Caco-2 (cell line): ENCODE measurements around the gene RPL4. TPM values are rescaled to one million over a fixed set of nuclear protein-coding genes. Genes with fewer than 3 reads are reported as not detected.

ENCODE experiments used
- BruUV-seq: library from RNA; stranded (reverse); fragments of 400-500 nt; replicated peaks from 2 replicates; lab custom pipeline; 2021; lab: Mats Ljungman, UMichigan
- CTCF ChIA-PET: fragments of 300-600 bp; sonication (Branson Sonifier 250); formaldehyde crosslinking; loops from one replicate; lab custom pipeline; 2022; ENCODE audit warnings: antibody characterized with exemption; lab: Charles Lee
- POLR2A ChIA-PET: fragments of 300-600 bp; sonication (Branson Sonifier 250); formaldehyde crosslinking; loops from one replicate; lab custom pipeline; 2022; ENCODE audit warnings: antibody characterized with exemption; lab: Charles Lee
- DNase-seq, 2 experiments: peaks; one replicate each; pipeline versions ENCODE4 v3.0.0 to v3.0.0-alpha.2; 2020 to 2022
- H3K27me3 ChIP-seq: replicated peaks from 2 replicates; pipeline ENCODE4 v1.6.0; 2011; ENCODE audit warnings: low read length; ENCODE audit not compliant: control insufficient read depth, insufficient read depth
- H3K36me3 ChIP-seq: 2 replicates; pipeline ENCODE4 v1.5.1; 2011; ENCODE audit warnings: low read length; ENCODE audit not compliant: control insufficient read depth, insufficient read depth
- H3K4me1 ChIP-seq: fragments of 250-450 bp; sonication (Bioruptor Pico); 2 replicates; pipeline ENCODE4 v1.5.1; 2020; ENCODE audit warnings: mild to moderate bottlenecking
- H3K4me3 ChIP-seq: 2 replicates; pipeline ENCODE4 v1.5.1; 2011; ENCODE audit warnings: low read depth, mild to moderate bottlenecking, control low read depth, low read length
- H3K9me3 ChIP-seq: fragments of 250-450 bp; sonication (Bioruptor Pico); 2 replicates; pipeline ENCODE4 v1.5.1; 2020; ENCODE audit warnings: mild to moderate bottlenecking, moderate library complexity
- H3K27ac Mint-ChIP-seq: one replicate; pipeline ENCODE4 v1.8.0; 2022; ENCODE audit warnings: mixed read lengths; ENCODE audit not compliant: unreplicated experiment
- H3K27me3 Mint-ChIP-seq: one replicate; pipeline ENCODE4 v1.8.0; 2022; ENCODE audit warnings: mixed read lengths; ENCODE audit not compliant: insufficient read depth, unreplicated experiment
- H3K36me3 Mint-ChIP-seq: one replicate; pipeline ENCODE4 v1.8.0; 2022; ENCODE audit warnings: mild to moderate bottlenecking, mixed read lengths; ENCODE audit not compliant: insufficient read depth, unreplicated experiment
- H3K4me1 Mint-ChIP-seq: one replicate; pipeline ENCODE4 v1.8.0; 2022; ENCODE audit warnings: low read depth, mixed read lengths; ENCODE audit not compliant: unreplicated experiment
- H3K4me3 Mint-ChIP-seq: one replicate; pipeline ENCODE4 v1.8.0; 2022; ENCODE audit warnings: mild to moderate bottlenecking, moderate library complexity, mixed read lengths; ENCODE audit not compliant: unreplicated experiment
- H3K9me3 Mint-ChIP-seq: one replicate; pipeline ENCODE4 v1.8.0; 2022; ENCODE audit warnings: mixed read lengths; ENCODE audit not compliant: unreplicated experiment
- CTCF ChIP-seq, 2 experiments: fragments of 200-600 bp in 1 of 2; IDR thresholded peaks; 1 replicate in 1 of 2; 2 replicates in 1 of 2; pipeline versions ENCODE4 v1.5.1 to v1.8.0; 2011 to 2022; ENCODE audit warnings: antibody characterized with exemption in 1 of 2, control low read depth in 1 of 2, inconsistent platforms in 1 of 2, low read depth in 1 of 2, low read length in 1 of 2, mild to moderate bottlenecking in 1 of 2, moderate library complexity in 1 of 2; ENCODE audit not compliant: insufficient read depth in 1 of 2, severe bottlenecking in 1 of 2, unreplicated experiment in 1 of 2
- intact Hi-C: fragments of 100-400 bp; cut with micrococcal nuclease; formaldehyde crosslinking; loops from one replicate; pipeline ENCODE4 v1.10.0; 2022; ENCODE audit not compliant: unreplicated experiment
- total RNA-seq: library from RNA; stranded (reverse); gene quantifications from 2 replicates; pipeline ENCODE4 v1.2.3, GENCODE V29; 2022

The RPL4 gene
- total RNA-seq, 1 experiment from 2014 or later: 3,102 TPM

GRCh38 chr15:66482539-66482938 lies 22.1 kb downstream of the RPL4 start:
- Mint-ChIP-seq H3K4me3 (no peak overlapping the region), H3K9me3 (no peaks in the 10 kb centered on the region), H3K36me3 (peaks cover 44% of the 10 kb centered on the region), H3K4me1 (no peaks in the 10 kb centered on the region), H3K27me3 (no peaks in the 10 kb centered on the region), H3K27ac (no peak overlapping the region)
- H3K4me1 ChIP-seq: no peaks in the 10 kb centered on the region
- BruUV-seq: no TSS peak
- CTCF ChIA-PET: no interaction called here
- TF ChIP-seq CTCF (IDR thresholded peaks at IDR 0.05; ENCODE audit: insufficient read depth in 1 of 2, low read depth in 1 of 2, low read length in 1 of 2, severe bottlenecking in 1 of 2, unreplicated experiment in 1 of 2): no peak
- H3K27me3 ChIP-seq: no peaks in the 10 kb centered on the region
- no peaks in the 10 kb centered on the region for H3K9me3 ChIP-seq
- no peak for DNase-seq
- no peaks in the 10 kb centered on the region; the same call in 1 of the 2 replicates for H3K36me3 ChIP-seq
- no peak overlapping the region for H3K4me3 ChIP-seq
- intact Hi-C loops: no loop called here
- POLR2A ChIA-PET: no interaction called here

DNA sequence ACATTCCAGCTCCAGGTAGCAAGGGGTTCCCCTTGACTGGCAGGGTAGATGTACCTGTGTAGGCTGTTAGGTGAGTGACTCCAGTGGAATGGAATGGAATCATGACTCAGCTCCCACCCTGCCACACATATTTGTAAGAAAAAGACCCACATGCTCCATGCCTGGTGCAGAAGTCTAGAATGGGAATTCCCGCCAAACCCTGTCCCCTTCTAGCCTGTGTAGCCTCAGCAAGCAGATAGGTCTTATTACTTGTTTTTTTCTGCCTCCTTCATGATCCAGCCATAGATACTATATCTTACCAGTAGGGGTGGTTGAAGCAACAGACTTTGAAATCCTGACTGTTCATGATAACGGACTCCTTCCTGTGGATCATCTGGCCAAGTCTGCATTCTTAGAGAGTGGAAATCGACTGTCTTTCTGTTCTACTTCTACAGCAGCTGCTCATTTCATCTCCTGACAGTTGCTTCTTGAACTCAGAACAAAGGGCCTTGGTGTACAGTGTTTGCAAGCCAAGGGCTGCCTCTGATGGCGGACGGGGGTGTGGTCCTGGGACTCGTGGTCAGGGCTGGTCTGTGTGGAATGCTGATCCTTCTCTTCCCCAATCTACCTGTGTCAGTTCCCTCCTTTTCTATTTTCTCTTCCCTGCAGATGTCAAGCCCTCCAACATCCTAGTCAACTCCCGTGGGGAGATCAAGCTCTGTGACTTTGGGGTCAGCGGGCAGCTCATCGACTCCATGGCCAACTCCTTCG lies 23.4 kb downstream of the RPL4 start:
- ChIA-PET CTCF (no interaction called here), POLR2A (no interaction called here)
- H3K9me3 ChIP-seq: no peaks in the 10 kb centered on the region
- Mint-ChIP-seq H3K36me3 (peaks cover 33% of the 10 kb centered on the region), H3K27me3 (no peaks in the 10 kb centered on the region), H3K4me3 (no peak overlapping the region), H3K4me1 (no peaks in the 10 kb centered on the region), H3K27ac (no peak overlapping the region), H3K9me3 (no peaks in the 10 kb centered on the region)
- H3K36me3 ChIP-seq: no peaks in the 10 kb centered on the region
- no peaks in the 10 kb centered on the region for H3K4me1 ChIP-seq
- H3K27me3 ChIP-seq: no peaks in the 10 kb centered on the region
- intact Hi-C loops: no loop called here
- DNase-seq: no peak
- BruUV-seq: no TSS peak
- H3K4me3 ChIP-seq: no peak overlapping the region
- TF ChIP-seq CTCF (IDR thresholded peaks at IDR 0.05; ENCODE audit: insufficient read depth in 1 of 2, low read depth in 1 of 2, low read length in 1 of 2, severe bottlenecking in 1 of 2, unreplicated experiment in 1 of 2): no peak

- no peak overlapping the region for H3K4me3 ChIP-seq
- POLR2A ChIA-PET: no interaction called here
- intact Hi-C loops: no loop called here
- H3K36me3 Mint-ChIP-seq: peaks cover 36% of the 10 kb centered on the region
- no peaks in the 10 kb centered on the region for H3K4me1 Mint-ChIP-seq
- H3K9me3 ChIP-seq: no peaks in the 10 kb centered on the region
- CTCF ChIA-PET: no interaction called here
- no peaks in the 10 kb centered on the region for H3K9me3 Mint-ChIP-seq
- H3K27ac Mint-ChIP-seq: no peak overlapping the region
- no peaks in the 10 kb centered on the region for H3K27me3 Mint-ChIP-seq
- TF ChIP-seq CTCF (IDR thresholded peaks at IDR 0.05; ENCODE audit: insufficient read depth in 1 of 2, low read depth in 1 of 2, low read length in 1 of 2, severe bottlenecking in 1 of 2, unreplicated experiment in 1 of 2): no peak
- H3K36me3 ChIP-seq: no peaks in the 10 kb centered on the region
- BruUV-seq: no TSS peak
- no peaks in the 10 kb centered on the region for H3K4me1 ChIP-seq
- H3K27me3 ChIP-seq: no peaks in the 10 kb centered on the region
- DNase-seq: no peak
- H3K4me3 Mint-ChIP-seq: no peak overlapping the region
These were observed 24.4 kb downstream of the RPL4 start for GRCh38 chr15:66480267-66480666.
